Activated CD4-positive, CD25-positive, alpha-beta regulatory T cell (primary cell): ENCODE results near the gene PMEL.
"Not testable (repeated sequence)": the region's sequence is repeated elsewhere in the genome, so short reads cannot be mapped to it uniquely, and the experiment has no call there.

Experiments used
- DNase-seq, 4 experiments: peaks; one replicate each; lab custom pipeline; 2025; lab: John Stamatoyannopoulos, UW

PMEL gene

DNA sequence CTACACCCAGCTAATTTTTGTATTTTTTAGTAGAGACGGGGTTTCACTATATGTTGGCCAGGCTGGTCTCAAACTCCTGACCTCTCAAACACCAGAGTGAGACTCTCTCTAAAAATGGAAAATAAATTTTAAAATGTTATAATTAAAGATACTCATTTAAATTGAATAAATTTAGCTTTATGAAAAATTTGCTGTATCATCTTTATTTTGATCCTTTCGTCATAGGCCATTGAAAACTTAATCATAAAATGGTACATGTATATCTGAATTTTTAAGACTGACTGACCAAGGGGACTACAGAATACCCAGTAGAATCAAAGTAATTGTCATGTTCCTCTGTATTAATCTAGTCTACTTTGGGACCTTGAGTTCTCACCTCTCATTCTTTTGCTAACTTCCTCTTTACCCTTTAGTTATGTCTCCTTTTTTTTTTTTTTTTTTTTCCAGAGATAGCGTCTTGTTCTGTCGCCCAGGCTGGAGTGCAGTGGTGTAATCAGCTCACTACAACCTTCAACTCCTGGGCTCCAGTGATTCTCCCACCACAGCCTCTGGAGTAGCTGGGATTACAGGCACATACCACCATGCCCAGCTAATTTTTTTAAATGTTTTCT lies 17.5 kb upstream of the PMEL start:
- no peak for DNase-seq

DNA sequence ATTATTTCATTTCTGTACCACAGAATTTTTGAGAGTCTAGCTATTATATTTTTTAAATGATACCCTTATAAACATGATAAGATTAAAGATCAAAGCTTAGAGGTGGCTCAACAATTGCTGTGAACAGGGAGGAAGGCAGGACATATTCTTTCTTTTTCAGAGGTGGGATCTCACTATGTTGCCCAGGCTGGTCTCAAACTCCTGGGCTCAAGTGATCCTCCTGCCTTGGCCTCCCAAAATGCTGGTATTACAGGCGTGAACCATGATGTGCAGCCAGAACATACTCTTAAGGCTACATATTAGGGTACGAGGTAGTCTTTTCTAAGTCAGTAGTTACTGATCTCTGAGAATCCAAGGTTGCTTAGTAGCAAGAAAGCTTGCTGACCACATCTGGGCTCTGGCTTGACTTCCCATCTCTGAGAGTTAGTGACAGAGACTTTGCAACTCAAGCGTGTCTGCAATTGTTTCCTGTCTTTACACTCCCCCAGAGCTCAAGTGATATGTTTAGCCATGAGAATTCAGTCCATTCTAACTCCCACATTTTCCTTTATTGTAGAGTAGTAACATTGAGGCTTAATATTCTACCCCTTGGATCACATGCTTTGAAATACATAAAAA lies 16.6 kb upstream of the PMEL start:
- no peak for DNase-seq

DNA sequence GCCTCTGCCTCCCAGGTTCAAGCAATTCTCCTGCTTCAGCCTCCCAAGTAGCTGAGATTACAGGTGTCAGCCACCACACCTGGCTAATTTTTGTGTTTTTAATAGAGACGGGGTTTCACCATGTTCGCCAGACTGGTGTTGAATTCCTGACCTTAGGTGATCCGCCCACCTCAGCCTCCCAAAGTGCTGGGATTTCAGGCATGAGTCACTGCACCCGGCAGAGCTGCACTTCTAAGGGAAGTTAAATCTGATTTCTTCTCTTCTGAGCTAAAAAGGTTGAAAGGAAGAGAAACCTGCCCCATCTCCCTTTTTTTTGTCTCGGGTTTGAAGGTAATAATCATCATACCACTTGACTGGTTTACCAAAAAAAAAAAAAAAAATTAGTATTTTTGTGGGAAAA lies 16.0 kb upstream of the PMEL start:
- not testable (repeated sequence) for DNase-seq

- DNase-seq: no peak
Measured at GRCh38 chr12:55979069-55979468, 13.2 kb upstream of the PMEL start.

DNA sequence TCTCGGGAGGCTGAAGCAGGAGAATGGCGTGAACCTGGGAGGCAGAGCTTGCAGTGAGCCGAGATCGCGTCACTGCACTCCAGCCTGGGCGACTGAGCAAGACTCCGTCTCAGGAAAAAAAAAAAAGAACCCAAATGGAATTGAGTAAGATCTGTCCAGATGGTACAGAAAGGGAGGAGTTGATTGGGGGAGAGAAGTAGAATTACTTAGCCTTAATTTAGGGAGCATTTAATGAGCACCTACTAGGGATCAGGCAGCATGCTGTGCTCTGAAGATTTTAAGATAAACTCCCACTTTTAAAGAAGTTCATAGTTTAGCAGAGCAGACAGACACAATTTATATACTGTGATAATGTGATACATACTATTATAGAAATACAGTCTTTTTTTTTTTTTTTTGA lies 12.6 kb upstream of the PMEL start:
- no peak for DNase-seq

GRCh38 chr12:55974308-55974730 lies 8.5 kb upstream of the PMEL start:
- peak in 1 of 4 experiments; percentile 34 for DNase-seq

GRCh38 chr12:55973599-55974307 lies 7.9 kb upstream of the PMEL start, which contains the start of gene RAB5B:
RAB5B (plus strand) TSS chr12:55974078; CDS start chr12:55986961, 12,883 bp downstream.
- DNase-seq: peak; percentile 90 to 97 (median 94)

DNA sequence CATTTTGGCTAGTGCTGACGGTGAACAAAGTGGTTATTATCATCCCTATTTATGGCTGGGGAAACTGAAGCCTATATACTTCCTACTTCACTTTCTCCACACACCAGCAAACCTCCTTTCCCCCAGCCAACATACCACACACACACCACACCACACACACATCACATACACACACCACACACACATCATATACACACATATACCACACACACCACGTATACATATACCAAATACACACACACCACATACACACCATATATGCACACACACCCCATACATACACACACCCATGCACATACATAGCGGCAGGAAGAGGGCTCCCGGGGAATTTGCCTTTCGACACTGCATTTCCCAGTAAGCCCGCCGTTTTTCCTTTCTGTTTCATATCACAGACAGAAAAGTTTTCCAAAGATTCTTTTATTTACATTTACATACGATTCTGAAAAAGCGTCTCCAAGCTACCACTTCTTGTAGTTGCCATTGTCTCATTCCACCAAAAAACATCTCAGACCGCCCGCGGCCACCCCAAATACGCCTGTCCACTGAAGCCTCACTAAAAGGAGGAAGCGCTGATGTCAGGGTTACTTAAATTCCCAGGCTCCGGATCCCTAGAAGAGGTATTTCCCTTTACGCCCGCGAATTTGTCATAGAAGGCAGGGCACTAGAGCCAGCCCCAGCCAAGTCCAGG lies 7.2 kb upstream of the PMEL start:
- DNase-seq: no peak

DNA sequence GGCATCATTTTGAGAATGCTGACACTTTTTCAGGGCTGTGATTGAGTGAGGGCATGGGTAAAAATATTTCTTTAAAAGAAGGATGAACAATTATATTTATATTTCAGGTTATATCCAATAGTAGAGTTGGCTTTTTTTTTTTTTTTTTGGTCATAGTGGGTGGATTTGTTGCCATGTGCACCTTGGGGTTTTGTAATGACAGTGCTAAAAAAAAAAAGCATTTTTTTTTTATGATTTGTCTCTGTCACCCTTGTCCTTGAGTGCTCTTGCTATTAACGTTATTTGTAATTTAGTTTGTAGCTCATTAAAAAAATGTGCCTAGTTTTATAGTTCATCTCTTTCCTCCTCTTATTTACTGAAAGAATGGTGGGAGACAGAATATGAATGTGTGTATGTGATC lies 6.6 kb upstream of the PMEL start:
- no peak for DNase-seq

GRCh38 chr12:55972042-55972441 lies 6.2 kb upstream of the PMEL start:
- DNase-seq: no peak

DNA sequence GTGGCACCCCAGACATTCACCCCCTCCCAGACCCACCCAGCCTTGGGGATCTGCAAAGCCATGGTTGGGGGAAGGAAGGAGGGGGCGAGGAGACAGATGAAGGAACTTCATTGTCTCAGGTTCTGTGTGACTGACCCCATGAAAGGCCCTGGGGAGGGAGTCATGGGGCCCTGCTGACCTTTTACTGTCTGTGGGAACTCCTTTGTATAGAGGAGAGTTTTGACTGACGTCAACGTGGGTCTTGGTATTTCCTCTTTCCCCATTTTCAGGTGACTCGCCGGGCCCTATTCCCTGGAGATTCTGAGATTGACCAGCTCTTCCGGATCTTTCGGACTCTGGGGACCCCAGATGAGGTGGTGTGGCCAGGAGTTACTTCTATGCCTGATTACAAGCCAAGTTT lies 4.9 kb upstream of the PMEL start:
- DNase-seq: no peak

GRCh38 chr12:55969356-55969755 lies 3.5 kb upstream of the PMEL start:
- no peak for DNase-seq

GRCh38 chr12:55966408-55967281 lies 803 bp upstream of the PMEL start, which contains the start of gene CDK2:
CDK2 (plus strand) TSS chr12:55966830; CDS start chr12:55967009, 179 bp downstream.
- peak; percentile 64 to 82 (median 66) for DNase-seq

DNA sequence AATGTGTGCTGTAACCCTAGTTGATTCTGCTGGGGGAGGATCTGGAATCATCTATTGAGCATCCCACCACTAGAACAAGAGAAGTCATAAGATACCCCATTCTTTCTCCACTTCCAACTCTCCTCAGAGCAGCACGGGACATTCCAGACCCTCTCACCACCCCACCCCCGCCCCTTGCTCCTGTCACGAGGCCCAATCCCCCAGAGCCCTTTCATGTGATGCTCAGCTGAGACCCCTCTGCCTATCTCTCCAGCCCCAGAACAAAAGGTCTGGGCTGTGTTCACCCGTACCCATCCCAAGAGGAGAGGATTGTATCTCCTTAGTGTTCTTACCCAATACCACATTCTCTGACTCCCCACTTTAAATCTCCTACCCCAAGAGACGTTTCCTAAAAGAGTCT lies 602 bp downstream of the PMEL start:
- no peak for DNase-seq

DNA sequence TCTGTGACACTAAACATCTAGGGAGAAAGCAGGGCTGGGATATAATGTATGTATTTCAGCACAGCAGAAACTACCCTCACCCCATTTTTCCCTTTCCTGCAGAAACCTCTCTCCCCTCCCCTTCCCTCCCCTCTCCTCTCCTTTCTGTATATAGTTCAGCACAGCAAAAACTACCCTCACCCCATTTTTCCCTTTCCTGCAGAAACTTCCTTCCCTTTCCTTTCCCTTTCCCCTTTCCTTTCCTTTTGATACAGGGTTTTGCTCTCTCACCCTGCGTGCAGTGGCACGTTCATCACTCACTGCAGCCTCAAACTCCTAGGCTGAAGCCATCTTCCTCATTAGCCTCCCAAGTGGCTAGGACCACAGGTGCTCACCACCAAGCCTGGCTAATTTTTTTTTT lies 2.1 kb downstream of the PMEL start:
- DNase-seq: no peak

DNA sequence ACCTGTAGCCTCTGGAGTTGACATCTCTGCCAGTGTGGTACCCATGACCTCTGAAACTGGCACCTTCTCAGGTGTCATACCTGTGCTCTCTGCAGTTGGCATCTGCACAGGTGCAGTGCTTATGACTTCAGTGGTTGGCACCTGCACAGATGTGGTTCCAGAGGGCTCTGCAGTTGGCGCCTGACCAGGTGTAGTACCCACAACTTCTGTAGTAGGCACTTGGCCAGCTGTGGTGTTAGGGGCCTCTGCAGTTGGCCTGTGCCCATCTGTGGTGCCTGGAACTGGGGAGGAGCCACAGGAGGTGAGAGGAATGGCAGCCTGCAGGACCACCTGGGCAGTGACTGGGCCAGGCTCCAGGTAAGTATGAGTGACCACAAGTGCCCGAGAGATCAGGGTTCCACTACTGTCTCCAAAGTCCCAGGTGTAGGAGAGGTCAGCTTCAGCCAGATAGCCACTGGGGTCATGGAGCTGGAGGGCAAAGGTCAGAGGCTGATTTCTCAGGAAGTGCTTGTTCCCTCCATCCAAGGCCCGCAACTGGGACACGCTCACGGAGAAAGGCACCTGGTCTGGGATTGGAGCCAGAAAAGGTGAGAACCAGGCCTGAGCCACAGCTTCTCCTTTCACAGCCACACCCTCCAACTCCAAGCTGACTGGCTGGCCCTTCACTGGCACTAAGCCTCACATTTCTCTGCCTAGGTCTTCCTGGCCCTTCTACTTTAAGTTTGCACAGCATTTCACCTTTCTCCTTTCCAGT lies 8.6 kb downstream of the PMEL start:
- no peak for DNase-seq

GRCh38 chr12:55955800-55956508 lies 9.9 kb downstream of the PMEL start:
- DNase-seq: peak in 2 of 4 experiments; percentile 15 to 22

DNA sequence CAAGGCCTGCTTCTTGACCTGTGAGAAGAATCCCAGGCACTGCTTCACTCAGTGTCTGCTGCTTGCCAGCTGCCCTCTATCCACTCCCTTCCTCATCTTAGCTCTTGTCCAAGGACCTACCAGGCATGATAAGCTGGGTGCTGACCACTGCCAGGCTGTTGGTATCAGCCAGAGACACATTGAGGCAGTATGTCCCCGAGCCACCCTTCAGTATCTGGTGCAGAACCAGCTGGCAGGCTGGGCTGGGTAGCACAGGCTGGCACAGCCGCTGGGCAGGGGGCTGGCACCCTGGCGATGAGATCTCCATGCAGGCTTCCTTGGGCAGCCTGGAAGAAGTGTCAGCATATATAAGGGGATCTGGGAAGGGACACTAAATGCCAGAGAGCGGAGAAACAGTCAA lies 10.5 kb downstream of the PMEL start:
- DNase-seq: no peak

DNA sequence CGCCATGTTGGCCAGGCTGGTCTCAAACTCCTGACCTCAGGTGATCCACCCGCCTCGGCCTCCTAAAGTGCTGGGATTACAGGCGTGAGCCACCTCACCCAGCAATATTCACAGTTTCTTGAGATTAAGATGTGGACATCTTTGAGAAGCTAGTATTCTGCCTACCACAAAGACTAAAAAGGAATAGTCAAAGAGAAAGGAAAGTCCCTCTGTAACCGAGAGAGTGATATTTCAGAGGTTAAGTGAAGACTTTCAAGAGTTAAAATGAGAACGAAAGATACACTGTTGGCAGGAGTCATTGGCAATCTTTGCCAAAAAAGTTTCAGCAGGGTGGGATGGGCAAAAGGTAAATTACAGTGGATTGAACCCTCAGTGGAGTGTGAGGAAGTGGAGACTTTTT lies 19.3 kb downstream of the PMEL start:
- no peak for DNase-seq

- DNase-seq: no peak
Measured at GRCh38 chr12:55942577-55943136, 23.2 kb downstream of the PMEL start.
